GM19463 (cell line): ENCODE results near the gene CRACR2B.

Experiments
- ATAC-seq: cut with Tn5 transposase; IDR thresholded peaks from one replicate; pipeline ENCODE4 v1.9.1; 2021; ENCODE audit warnings: mild to moderate bottlenecking, moderate library complexity; ENCODE audit not compliant: unreplicated experiment

CRACR2B gene

GRCh38 chr11:794766-795633 is 32.7 kb upstream of the CRACR2B start:
- ATAC-seq, result no peak

GRCh38 chr11:795634-796564 is 31.8 kb upstream of the CRACR2B start:
- no peak for ATAC-seq

GRCh38 chr11:796565-797295 is 31.0 kb upstream of the CRACR2B start:
- ATAC-seq, result no peak

- peak; percentile 36 for ATAC-seq
These were observed 30.2 kb upstream of the CRACR2B start for GRCh38 chr11:797296-798092.

- peak; percentile 63 for ATAC-seq
These were observed 29.5 kb upstream of the CRACR2B start, which contains the start of gene SLC25A22 for GRCh38 chr11:798093-798713. Gene SLC25A22 (minus strand): TSS chr11:798281. CDS start chr11:795006, 3,275 bp downstream.

- no peak for ATAC-seq
These were observed 27.9 kb upstream of the CRACR2B start for GRCh38 chr11:799641-800316.

GRCh38 chr11:800473-800872 is 27.2 kb upstream of the CRACR2B start:
- no peak for ATAC-seq

- no peak for ATAC-seq
These were observed 26.5 kb upstream of the CRACR2B start for GRCh38 chr11:801097-801780.

GRCh38 chr11:802018-802617 is 25.6 kb upstream of the CRACR2B start:
- no peak for ATAC-seq

- no peak for ATAC-seq
These were observed 24.8 kb upstream of the CRACR2B start for GRCh38 chr11:802693-803466.

GRCh38 chr11:803467-803742 is 24.3 kb upstream of the CRACR2B start:
- no peak for ATAC-seq

GRCh38 chr11:803770-804598 is 23.7 kb upstream of the CRACR2B start:
- no peak for ATAC-seq

- ATAC-seq, result no peak
These were observed 23.1 kb upstream of the CRACR2B start for GRCh38 chr11:804599-804964.

- no peak for ATAC-seq
These were observed 19.1 kb upstream of the CRACR2B start for GRCh38 chr11:808427-809286.

- peak; percentile 68 for ATAC-seq
These were observed 18.3 kb upstream of the CRACR2B start, which contains the start of gene RPLP2 for GRCh38 chr11:809287-810039. Gene RPLP2 (plus strand): TSS chr11:809967. CDS start chr11:810235, 268 bp downstream.
